Left ventricle myocardium inferior (tissue), 1 donor: ENCODE measurements around the gene NDUFB5. TPM values are rescaled to one million over a fixed set of nuclear protein-coding genes. Genes with fewer than 3 reads are reported as not detected.
"Not testable (repeated sequence)": the region's sequence is repeated elsewhere in the genome, so short reads cannot be mapped to it uniquely, and the experiment has no call there.

Experiments
- DNase-seq: peaks from one replicate; pipeline ENCODE4 v3.0.0-alpha.2; 2020
- H3K27ac ChIP-seq: fragments of 200-600 bp; replicated peaks from 2 replicates; pipeline ENCODE4 v1.8.0; 2021
- H3K27me3 ChIP-seq: fragments of 200-600 bp; 2 replicates; pipeline ENCODE4 v1.8.0; 2021; ENCODE audit warnings: low read depth
- H3K36me3 ChIP-seq: fragments of 200-600 bp; 2 replicates; pipeline ENCODE4 v1.8.0; 2021
- H3K4me1 ChIP-seq: fragments of 200-600 bp; 2 replicates; pipeline ENCODE4 v1.8.0; 2021
- H3K4me3 ChIP-seq: fragments of 200-600 bp; 2 replicates; pipeline ENCODE4 v1.8.0; 2021; ENCODE audit warnings: mild to moderate bottlenecking, moderate library complexity
- H3K9me3 ChIP-seq: fragments of 200-600 bp; replicated peaks from 2 replicates; pipeline ENCODE4 v1.8.0; 2021
- intact Hi-C: fragments of 100-400 bp; cut with micrococcal nuclease; formaldehyde crosslinking; loops from one replicate; pipeline ENCODE4 v1.11.0; 2022
- total RNA-seq: library from RNA; stranded (reverse); fragmentation: NEBNext Ultra II Directional; extraction: Animal tissue kit (Norgen Biotek cat#: 25700); gene quantifications from one replicate; pipeline ENCODE4 v1.2.1, GENCODE V29; 2021
- TF ChIP-seq, protein P1 (sequence below): fragments of 200-600 bp; IDR thresholded peaks from 2 replicates; pipeline ENCODE4 v1.8.0; 2021; ENCODE audit warnings: antibody characterized with exemption, mild to moderate bottlenecking, borderline replicate concordance
- donor health status: DM: no; HTN: yes; CAD: no; lungs with severe emphysema.

NDUFB5 gene
- total RNA-seq, 1 donor from 2014 or later, result 365 TPM

DNA sequence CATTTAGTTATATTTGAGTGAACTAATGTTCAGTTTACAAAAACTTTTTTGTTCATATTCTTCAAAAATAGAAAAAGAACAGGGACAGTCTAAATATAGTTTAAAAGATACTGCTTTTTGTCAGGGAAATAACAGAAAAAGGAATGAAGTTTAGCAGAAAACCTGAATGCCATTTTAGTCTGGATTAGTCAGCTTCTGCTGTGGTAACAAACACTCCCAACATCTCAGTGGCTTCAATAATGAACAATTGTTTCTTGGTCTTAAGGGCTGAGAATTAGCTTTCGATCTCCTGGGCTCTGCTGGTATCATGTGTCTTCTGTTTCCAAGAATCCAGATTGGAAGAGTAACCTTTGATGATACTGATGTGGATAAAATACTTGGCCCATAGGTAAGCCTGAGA lies 35.9 kb downstream of the NDUFB5 start:
- Histone ChIP-seq H3K4me1 (no peaks in the 10 kb centered on the region), H3K4me3 (no peak overlapping the region), H3K27me3 (no peaks in the 10 kb centered on the region), H3K27ac (no peak overlapping the region), H3K36me3 (no peaks in the 10 kb centered on the region), H3K9me3 (no peaks in the 10 kb centered on the region)
- DNase-seq, result no peak
- intact Hi-C loops, result no loop called here
- TF ChIP-seq, protein P1, sequence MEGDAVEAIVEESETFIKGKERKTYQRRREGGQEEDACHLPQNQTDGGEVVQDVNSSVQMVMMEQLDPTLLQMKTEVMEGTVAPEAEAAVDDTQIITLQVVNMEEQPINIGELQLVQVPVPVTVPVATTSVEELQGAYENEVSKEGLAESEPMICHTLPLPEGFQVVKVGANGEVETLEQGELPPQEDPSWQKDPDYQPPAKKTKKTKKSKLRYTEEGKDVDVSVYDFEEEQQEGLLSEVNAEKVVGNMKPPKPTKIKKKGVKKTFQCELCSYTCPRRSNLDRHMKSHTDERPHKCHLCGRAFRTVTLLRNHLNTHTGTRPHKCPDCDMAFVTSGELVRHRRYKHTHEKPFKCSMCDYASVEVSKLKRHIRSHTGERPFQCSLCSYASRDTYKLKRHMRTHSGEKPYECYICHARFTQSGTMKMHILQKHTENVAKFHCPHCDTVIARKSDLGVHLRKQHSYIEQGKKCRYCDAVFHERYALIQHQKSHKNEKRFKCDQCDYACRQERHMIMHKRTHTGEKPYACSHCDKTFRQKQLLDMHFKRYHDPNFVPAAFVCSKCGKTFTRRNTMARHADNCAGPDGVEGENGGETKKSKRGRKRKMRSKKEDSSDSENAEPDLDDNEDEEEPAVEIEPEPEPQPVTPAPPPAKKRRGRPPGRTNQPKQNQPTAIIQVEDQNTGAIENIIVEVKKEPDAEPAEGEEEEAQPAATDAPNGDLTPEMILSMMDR, result no peak

DNA sequence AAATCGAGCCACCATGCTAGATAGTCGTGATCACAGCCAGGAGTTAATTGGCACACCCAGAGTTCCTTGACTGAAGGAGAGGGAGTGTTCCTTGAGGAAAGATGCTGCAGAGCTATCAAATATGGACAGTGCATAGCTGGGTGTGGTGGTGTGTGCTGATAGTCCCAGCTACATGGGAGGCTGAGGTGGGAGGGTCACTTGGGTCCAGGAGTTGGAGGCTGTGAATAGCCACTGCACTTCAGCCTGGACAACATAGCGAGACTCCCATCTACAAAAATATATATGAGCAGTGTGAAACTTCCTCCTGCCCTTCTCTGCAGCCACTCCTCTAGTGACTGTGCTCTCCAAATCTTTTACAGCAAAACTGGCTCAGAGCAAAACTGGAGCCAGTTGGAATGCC lies 38.3 kb downstream of the NDUFB5 start:
- no peaks in the 10 kb centered on the region for H3K36me3 ChIP-seq
- no peaks in the 10 kb centered on the region for H3K9me3 ChIP-seq
- no peaks in the 10 kb centered on the region for H3K27me3 ChIP-seq
- TF ChIP-seq, protein P1, result no peak
- no peaks in the 10 kb centered on the region for H3K4me1 ChIP-seq
- no peak overlapping the region for H3K4me3 ChIP-seq
- DNase-seq, result no peak
- intact Hi-C loops, result no loop called here
- H3K27ac ChIP-seq, result no peak overlapping the region

DNA sequence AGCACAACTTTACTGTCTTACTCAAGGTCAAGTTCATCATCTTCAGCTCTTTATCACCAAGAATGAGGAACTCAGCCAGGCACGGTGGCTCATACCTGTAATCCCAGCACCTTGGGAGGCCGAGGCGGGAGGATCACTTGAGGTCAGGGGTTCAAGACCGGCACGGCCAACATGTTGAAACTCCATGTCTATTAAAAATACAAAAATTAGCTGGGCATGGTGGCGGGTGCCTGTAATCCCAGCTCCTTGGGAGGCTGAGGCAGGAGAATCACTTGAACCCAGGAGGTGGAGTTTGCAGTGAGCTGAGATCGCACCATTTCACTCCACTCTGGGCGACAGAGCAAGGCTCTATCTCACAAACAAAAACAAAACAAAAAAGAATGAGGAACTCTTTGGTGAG lies 39.2 kb downstream of the NDUFB5 start:
- H3K27me3 ChIP-seq, H3K9me3 ChIP-seq, H3K36me3 ChIP-seq, H3K4me3 ChIP-seq, H3K27ac ChIP-seq, H3K4me1 ChIP-seq, DNase-seq, intact Hi-C loops: not testable (repeated sequence)

DNA sequence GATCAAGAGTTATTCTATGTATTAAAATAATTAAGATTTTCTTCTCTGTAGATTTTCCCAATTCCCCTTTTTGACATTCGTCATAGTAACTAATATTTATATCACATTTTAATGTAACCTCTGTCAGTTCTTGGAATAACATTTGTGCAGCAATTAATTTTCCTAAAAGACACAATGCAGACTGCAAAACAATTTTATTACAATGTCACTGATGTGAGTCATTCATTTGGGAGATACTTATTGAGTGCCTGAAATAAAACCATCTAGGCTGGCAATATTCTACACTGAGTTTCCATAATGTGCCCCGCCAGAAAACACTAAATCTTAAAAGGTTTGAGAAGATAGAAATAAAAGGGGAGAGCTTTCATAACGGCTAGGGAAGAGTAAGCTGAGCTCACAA lies 41.6 kb downstream of the NDUFB5 start:
- H3K9me3 ChIP-seq, result no peaks in the 10 kb centered on the region
- DNase-seq, result no peak
- no peaks in the 10 kb centered on the region for H3K4me1 ChIP-seq
- H3K36me3 ChIP-seq, result no peaks in the 10 kb centered on the region
- no peak overlapping the region for H3K4me3 ChIP-seq
- H3K27me3 ChIP-seq, result no peaks in the 10 kb centered on the region
- TF ChIP-seq, protein P1, result no peak
- no peak overlapping the region for H3K27ac ChIP-seq
- intact Hi-C loops, result no loop called here

DNA sequence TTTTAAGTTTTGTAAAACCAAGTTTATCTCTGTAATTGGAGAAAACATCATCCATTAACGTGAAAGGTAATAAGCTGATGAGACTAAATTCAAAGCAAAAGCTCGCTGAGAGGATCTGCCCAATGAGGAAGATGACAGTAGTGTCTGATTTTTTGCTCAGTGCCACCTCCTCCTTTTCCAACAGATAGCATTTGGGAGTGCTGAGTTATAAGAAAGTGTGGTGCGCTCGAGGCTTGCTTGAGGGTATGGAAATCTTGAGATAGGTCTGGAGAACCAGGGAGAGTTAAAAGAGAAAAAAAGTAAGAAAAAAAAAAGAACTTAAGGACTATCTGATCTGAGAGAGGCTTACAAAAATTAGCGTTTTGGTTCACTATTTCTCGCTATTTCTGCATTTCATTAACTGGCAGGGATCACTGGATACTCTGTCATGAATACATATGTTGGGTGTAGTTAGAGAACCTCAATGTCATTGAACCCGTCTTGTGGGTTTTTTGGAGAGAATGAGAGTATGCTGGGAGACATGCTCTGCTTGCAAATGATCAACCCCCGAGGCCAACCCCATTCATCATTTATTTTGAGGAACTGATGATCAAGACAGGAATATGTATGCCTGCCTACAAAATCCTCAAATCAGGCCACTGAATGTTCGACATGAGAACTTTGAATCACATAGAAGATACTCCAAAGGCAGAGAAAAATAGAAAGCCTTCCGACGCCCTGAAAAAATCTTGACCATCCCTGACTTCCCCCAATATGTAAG lies 47.3 kb downstream of the NDUFB5 start:
- TF ChIP-seq, protein P1, result no peak
- intact Hi-C loops, result loop anchor here (5.0 kb wide), 1 partner anchor 120 kb away; no protein-coding TSS in a partner anchor
- Histone ChIP-seq H3K27me3 (no peaks in the 10 kb centered on the region), H3K4me3 (peak overlapping the region; percentile 91), H3K4me1 (peaks cover 42% of the 10 kb centered on the region), H3K36me3 (no peaks in the 10 kb centered on the region), H3K27ac (peak overlapping the region; percentile 98), H3K9me3 (no peaks in the 10 kb centered on the region)
- no peak for DNase-seq

DNA sequence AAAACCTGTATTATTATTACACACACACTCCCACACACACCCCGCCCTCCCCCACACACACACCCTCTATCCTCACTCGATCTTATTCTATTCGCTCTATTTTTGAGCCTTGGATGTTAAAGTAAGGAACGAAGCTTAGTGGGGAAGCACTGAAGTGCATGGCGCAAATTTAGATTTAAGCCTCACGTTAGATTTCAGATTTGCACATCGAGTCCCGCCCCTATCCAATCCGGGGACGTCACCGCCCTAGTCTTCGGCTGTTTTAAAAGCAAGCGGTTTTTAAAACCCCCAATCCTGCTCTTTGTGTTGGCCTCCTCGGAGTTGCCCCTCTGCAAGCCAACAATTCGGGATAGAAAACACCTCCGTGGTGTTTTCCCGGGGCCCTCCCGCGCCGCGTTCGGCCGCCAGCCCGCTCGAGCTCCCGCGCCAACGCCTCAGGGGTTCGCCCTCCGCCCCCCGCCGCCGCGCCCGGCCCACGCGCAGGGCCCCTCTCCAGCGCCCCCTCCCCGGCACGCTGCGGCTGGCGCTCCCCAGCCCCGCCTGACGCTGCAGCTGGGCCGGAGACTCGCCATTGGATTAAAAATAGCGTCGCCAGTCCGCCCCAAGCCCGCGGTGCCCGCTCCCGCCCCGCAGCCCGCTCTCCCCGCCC lies 48.0 kb downstream of the NDUFB5 start, which contains the start of gene USP13:
TSS of gene USP13 (plus strand) at position 594 of the 649 bp plus-strand sequence. CDS start 186 bp downstream, outside the sequence.
- Histone ChIP-seq H3K27me3 (no peaks in the 10 kb centered on the region), H3K27ac (peak within 1 kb of the TSS; percentile 98), H3K4me3 (peak within 1 kb of the TSS; percentile 91), H3K4me1 (peaks cover 49% of the 10 kb centered on the region), H3K9me3 (no peaks in the 10 kb centered on the region), H3K36me3 (no peaks in the 10 kb centered on the region)
- intact Hi-C loops, result loop anchor here (5.0 kb wide), 1 partner anchor 120 kb away; no protein-coding TSS in a partner anchor
- peak; percentile 74 for DNase-seq
- TF ChIP-seq, protein P1, result no peak
